K562 (cell line): ENCODE results near the gene CNOT6L. TPM values are rescaled to one million over a fixed set of nuclear protein-coding genes. Genes with fewer than 3 reads are reported as not detected.
A peak's percentile ranks its signal among the peaks of the same experiment; 100 is the strongest.

ENCODE experiments used
- ATAC-seq: fragments of 200-7000 bp; cut with Tn5 transposase; 3 replicates; pipeline ENCODE4 v1.9.1; 2020; ENCODE audit warnings: moderate library complexity
- BruUV-seq: library from RNA; stranded (reverse); fragments of 400-500 nt; replicated peaks from 2 replicates; lab custom pipeline; 2021; lab: Mats Ljungman, UMichigan
- CTCF ChIA-PET: fragments of 300-600 bp; formaldehyde crosslinking; extraction: SDS; loops from one replicate; lab custom pipeline; 2021; ENCODE audit warnings: low intra/inter-chr PET ratio; lab: Yijun Ruan, JAX
- POLR2A ChIA-PET: fragments of 300-600, 350-650 bp; sonication (Branson Sonifier 250); formaldehyde crosslinking; extraction: SDS; loops from one replicate; lab custom pipeline; 2021; ENCODE audit warnings: antibody characterized with exemption, inconsistent platforms; lab: Yijun Ruan, JAX
- DNase-seq, 4 experiments: peaks; one replicate each; pipeline versions ENCODE4 v3.0.0 to v3.0.0-alpha.2; 2011 to 2018; ENCODE audit warnings: low spot score in 3 of 4, mixed read lengths in 3 of 4; ENCODE audit errors: extremely low read depth in 1 of 4
- FAIRE-seq: peaks from 2 replicates; lab custom pipeline; 2011; peaks lifted over from hg19 to GRCh38; lab: Jason Lieb, UNC
- H2AFZ ChIP-seq: 2 replicates; pipeline ENCODE4 v1.6.0; 2011; ENCODE audit warnings: low read depth, low read length, control low read depth, inconsistent platforms
- H3K27ac ChIP-seq: fragments of 200-600 bp; 3 replicates; pipeline ENCODE4 v1.8.0; 2011; ENCODE audit warnings: low read depth, mild to moderate bottlenecking, control low read depth, inconsistent platforms, low read length, moderate library complexity, mixed read lengths; ENCODE audit errors: extremely low read depth
- H3K27me3 ChIP-seq, 2 experiments: fragments of 300-600 bp in 1 of 2; 2 replicates in 1 of 2; 3 replicates in 1 of 2; pipeline versions ENCODE4 v1.6.0 to v1.8.0; 2011; ENCODE audit warnings: inconsistent platforms in 2 of 2, low read length in 2 of 2, mild to moderate bottlenecking in 1 of 2, mixed read lengths in 1 of 2, moderate library complexity in 1 of 2; ENCODE audit not compliant: control insufficient read depth in 2 of 2, insufficient read depth in 2 of 2
- H3K36me3 ChIP-seq: fragments of 300-600 bp; 3 replicates; pipeline ENCODE4 v1.8.0; 2011; ENCODE audit warnings: mild to moderate bottlenecking, low read length, inconsistent platforms; ENCODE audit not compliant: control insufficient read depth, insufficient read depth
- H3K4me1 ChIP-seq, 2 experiments: fragments of 200-600 bp in 1 of 2; replicated peaks in 1 of 2; 2 replicates in 1 of 2; 3 replicates in 1 of 2; pipeline versions ENCODE4 v1.5.1 to v1.8.0; 2011; ENCODE audit warnings: inconsistent platforms in 2 of 2, low read length in 2 of 2, mild to moderate bottlenecking in 1 of 2, mixed read lengths in 1 of 2, moderate library complexity in 1 of 2; ENCODE audit not compliant: control insufficient read depth in 2 of 2, insufficient read depth in 2 of 2
- H3K4me2 ChIP-seq: 2 replicates; pipeline ENCODE4 v1.6.1; 2011; ENCODE audit warnings: low read length, control low read depth, inconsistent platforms, mixed read lengths; ENCODE audit not compliant: insufficient read depth
- H3K4me3 ChIP-seq: fragments of 200-600 bp; sonication (generic), shearing (Covaris generic); 2 replicates; pipeline ENCODE4 v1.5.1; 2016; ENCODE audit warnings: control low read depth, inconsistent platforms
- H3K79me2 ChIP-seq: fragments of 200-600 bp; 3 replicates; pipeline ENCODE4 v1.8.0; 2011; ENCODE audit warnings: low read length, inconsistent platforms; ENCODE audit not compliant: control insufficient read depth, insufficient read depth
- H3K9ac ChIP-seq, 2 experiments: 2 replicates each; pipeline versions ENCODE4 v1.6.0 to v1.6.1; 2011; ENCODE audit warnings: low read depth in 2 of 2, low read length in 2 of 2, control low read depth in 1 of 2, inconsistent platforms in 1 of 2, mild to moderate bottlenecking in 1 of 2, mixed read lengths in 1 of 2; ENCODE audit not compliant: insufficient read depth in 1 of 2
- H3K9me1 ChIP-seq: one replicate; pipeline ENCODE4 v1.6.0; 2011; ENCODE audit warnings: inconsistent platforms, mild to moderate bottlenecking, low read length, moderate library complexity; ENCODE audit not compliant: control insufficient read depth, insufficient read depth
- H3K9me3 ChIP-seq: replicated peaks from 2 replicates; pipeline ENCODE4 v1.5.1; 2011; ENCODE audit warnings: low read depth, low read length, inconsistent platforms; ENCODE audit not compliant: control insufficient read depth, insufficient read depth
- H4K20me1 ChIP-seq: replicated peaks from 2 replicates; pipeline ENCODE4 v1.6.1; 2011; ENCODE audit warnings: low read length, inconsistent platforms, mixed read lengths; ENCODE audit not compliant: control insufficient read depth, insufficient read depth
- ATF4 ChIP-seq: fragments of 450-650 bp; formaldehyde crosslinking; IDR thresholded peaks from 2 replicates; pipeline ENCODE4 v1.4.0; 2022; ENCODE audit warnings: mild to moderate bottlenecking, moderate library complexity
- MEIS2 ChIP-seq: fragments of 450-650 bp; IDR thresholded peaks from 2 replicates; pipeline ENCODE4 v1.6.1; 2014; ENCODE audit warnings: mild to moderate bottlenecking; ENCODE audit not compliant: partially characterized antibody
- RNF2 ChIP-seq: sonication (generic); IDR thresholded peaks from 2 replicates; pipeline ENCODE4 v1.6.1; 2016
- TRIM24 ChIP-seq, 2 experiments: fragments of 450-650 bp; IDR thresholded peaks; 2 replicates each; pipeline ENCODE4 v1.6.1; 2016
- WGBS: fragments of 100-300 bp; shearing (Covaris generic); methylation state at CpG from one replicate; pipeline ENCODE4 v1.1.6; 2016; ENCODE audit warnings: low coverage, mixed read lengths; ENCODE audit not compliant: insufficient coverage; ENCODE audit errors: missing lambda C conversion rate; 5-methylcytosine and 5-hydroxymethylcytosine counted together
- in situ Hi-C: fragments of 300-500 bp; cut with MboI; formaldehyde crosslinking; loops from 4 replicates; pipeline ENCODE4 v1.15.0; 2018; ENCODE audit warnings: inconsistent platforms, mixed read lengths
- intact Hi-C: fragments of 100-400 bp; cut with micrococcal nuclease; formaldehyde crosslinking; loops from 2 replicates; pipeline ENCODE4 v1.14.2; 2022
- polyA plus RNA-seq, 8 experiments: library from polyadenylated mRNA; depleted of rRNA in 4 of 8; stranded (reverse) in 5 of 8; unstranded in 3 of 8; fragments of >200 nt; fragmentation: Nextera tagmentation in 2 of 8; fragmentation: Illumina TruSeq in 1 of 8; extraction: Ambion mirVana in 2 of 8; extraction: Trizol in 1 of 8; gene quantifications; 2 replicates each; pipeline versions ENCODE4 v1.2.1 to v1.2.3, GENCODE V29; 2011 to 2014; ENCODE audit warnings: inconsistent platforms in 1 of 8, missing spikeins in 1 of 8
- total RNA-seq, 7 experiments: library from RNA; depleted of rRNA in 6 of 7; stranded (reverse); fragments of >200 nt in 6 of 7; fragmentation: Illumina TruSeq in 2 of 7; extraction: Trizol in 2 of 7; gene quantifications; 2 replicates each; pipeline versions ENCODE4 v1.2.1 to v1.2.3, GENCODE V29; 2011 to 2021; ENCODE audit warnings: low replicate concordance in 1 of 7

Gene CNOT6L
- total and polyA plus RNA-seq, 9 of the 15 experiments (the other 6 are each of a cell fraction or from before 2014, with no cell fraction given): 3.7 to 27.9 (median 6.5) TPM

- TF ChIP-seq ATF4 (CRISPR knock-in tag) (no peak), RNF2 (no peak), MEIS2 (no peak), TRIM24 (IDR thresholded peaks at IDR 0.05) (no peak)
- TF ChIP-seq, all 486 proteins: peak for 0
- H3K4me1 ChIP-seq: no peaks in the 10 kb centered on the region; a peak in 1 of 5 replicates
- DNase-seq (no peak), ATAC-seq (peak; percentile 74), FAIRE-seq (no peak)
- no peak overlapping the region for H3K4me2 ChIP-seq
- peak overlapping the region; percentile 75 for H2AFZ ChIP-seq
- no peaks in the 10 kb centered on the region for H4K20me1 ChIP-seq
- 58% methylated on average over 7 of the region's 7 CpGs for WGBS
- ChIA-PET CTCF (no interaction called here), POLR2A (interaction anchor here (3.2 kb wide), 1 partner anchor 9 kb away, joined by 22 read pairs; the partner anchor contains the start of gene MRPL1)
- H3K27ac ChIP-seq: no peak overlapping the region
- H3K79me2 ChIP-seq: no peaks in the 10 kb centered on the region
- no peaks in the 10 kb centered on the region for H3K9me3 ChIP-seq
- H3K4me3 ChIP-seq: no peak overlapping the region
- intact Hi-C loops: no loop called here
- H3K27me3 ChIP-seq: no peaks in the 10 kb centered on the region
- H3K36me3 ChIP-seq: no peaks in the 10 kb centered on the region
- no TSS peak for BruUV-seq
- H3K9ac ChIP-seq: no peak overlapping the region
- in situ Hi-C loops: no loop called here
- no peaks in the 10 kb centered on the region for H3K9me1 ChIP-seq
Measured at GRCh38 chr4:77852892-77853495, 33.8 kb upstream of the CNOT6L start.
